Neural progenitor cell (in vitro differentiated cells): Measurements from ENCODE around the gene CNTNAP2.

Experiments used
- EZH2phosphoT487 ChIP-seq: fragments of 200-600 bp; sonication (generic); IDR thresholded peaks from 2 replicates; pipeline ENCODE4 v1.6.1; 2017; ENCODE audit warnings: antibody characterized with exemption
- TF ChIP-seq, protein P1 (sequence below): fragments of 200-600 bp; sonication (generic); IDR thresholded peaks from 2 replicates; pipeline ENCODE4 v1.5.1; 2017; ENCODE audit warnings: antibody characterized with exemption, mild to moderate bottlenecking

DNA sequence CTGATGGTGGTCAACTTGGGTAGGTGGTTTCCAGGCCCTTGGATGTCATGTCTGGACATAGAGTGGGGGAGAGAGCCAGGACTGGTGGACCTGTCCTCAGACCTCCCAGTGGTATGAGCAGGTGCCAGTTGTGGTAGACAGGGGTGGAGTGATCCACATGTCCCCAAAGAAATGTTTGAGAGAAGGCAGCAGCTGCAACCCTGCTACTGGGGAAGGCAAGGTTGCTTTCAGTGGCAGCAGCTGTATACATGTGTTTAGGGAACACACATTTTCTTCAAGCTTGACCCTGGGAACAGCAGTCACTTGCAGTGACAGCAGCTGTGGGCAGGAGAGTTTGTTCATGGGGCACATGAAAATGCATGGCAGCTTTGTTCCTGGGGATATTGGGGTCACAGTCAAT is 1591.3 kb downstream of the CNTNAP2 start:
- TF ChIP-seq, protein P1, sequence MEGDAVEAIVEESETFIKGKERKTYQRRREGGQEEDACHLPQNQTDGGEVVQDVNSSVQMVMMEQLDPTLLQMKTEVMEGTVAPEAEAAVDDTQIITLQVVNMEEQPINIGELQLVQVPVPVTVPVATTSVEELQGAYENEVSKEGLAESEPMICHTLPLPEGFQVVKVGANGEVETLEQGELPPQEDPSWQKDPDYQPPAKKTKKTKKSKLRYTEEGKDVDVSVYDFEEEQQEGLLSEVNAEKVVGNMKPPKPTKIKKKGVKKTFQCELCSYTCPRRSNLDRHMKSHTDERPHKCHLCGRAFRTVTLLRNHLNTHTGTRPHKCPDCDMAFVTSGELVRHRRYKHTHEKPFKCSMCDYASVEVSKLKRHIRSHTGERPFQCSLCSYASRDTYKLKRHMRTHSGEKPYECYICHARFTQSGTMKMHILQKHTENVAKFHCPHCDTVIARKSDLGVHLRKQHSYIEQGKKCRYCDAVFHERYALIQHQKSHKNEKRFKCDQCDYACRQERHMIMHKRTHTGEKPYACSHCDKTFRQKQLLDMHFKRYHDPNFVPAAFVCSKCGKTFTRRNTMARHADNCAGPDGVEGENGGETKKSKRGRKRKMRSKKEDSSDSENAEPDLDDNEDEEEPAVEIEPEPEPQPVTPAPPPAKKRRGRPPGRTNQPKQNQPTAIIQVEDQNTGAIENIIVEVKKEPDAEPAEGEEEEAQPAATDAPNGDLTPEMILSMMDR, result no peak
- no peak for TF ChIP-seq EZH2phosphoT487
